ENCODE data around the gene ODF4.

DNA sequence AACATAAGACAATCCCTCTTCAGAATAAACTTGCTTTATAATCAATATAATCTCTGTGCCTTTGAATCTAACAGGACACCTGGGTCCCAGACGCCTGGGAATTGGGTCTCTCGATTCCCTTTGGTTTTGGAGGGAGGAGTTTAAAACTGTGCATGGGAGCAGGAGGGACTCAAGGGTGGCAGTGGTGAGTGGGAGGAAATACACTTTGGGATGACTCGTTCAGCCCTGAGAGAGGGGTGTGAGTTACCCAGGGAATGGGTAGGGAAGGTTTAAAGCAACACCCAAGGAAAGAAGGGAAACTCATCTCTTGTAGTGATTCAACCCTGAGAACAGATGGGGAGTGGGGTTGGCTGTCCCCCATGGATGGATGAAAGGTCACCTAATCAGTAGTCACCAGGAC is 49.6 kb upstream of the ODF4 start:
- TF ChIP-seq, protein P1, sequence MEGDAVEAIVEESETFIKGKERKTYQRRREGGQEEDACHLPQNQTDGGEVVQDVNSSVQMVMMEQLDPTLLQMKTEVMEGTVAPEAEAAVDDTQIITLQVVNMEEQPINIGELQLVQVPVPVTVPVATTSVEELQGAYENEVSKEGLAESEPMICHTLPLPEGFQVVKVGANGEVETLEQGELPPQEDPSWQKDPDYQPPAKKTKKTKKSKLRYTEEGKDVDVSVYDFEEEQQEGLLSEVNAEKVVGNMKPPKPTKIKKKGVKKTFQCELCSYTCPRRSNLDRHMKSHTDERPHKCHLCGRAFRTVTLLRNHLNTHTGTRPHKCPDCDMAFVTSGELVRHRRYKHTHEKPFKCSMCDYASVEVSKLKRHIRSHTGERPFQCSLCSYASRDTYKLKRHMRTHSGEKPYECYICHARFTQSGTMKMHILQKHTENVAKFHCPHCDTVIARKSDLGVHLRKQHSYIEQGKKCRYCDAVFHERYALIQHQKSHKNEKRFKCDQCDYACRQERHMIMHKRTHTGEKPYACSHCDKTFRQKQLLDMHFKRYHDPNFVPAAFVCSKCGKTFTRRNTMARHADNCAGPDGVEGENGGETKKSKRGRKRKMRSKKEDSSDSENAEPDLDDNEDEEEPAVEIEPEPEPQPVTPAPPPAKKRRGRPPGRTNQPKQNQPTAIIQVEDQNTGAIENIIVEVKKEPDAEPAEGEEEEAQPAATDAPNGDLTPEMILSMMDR (conservative IDR thresholded peaks at IDR 0.05; ENCODE audit: low read depth, low read length): no peak
- no peak for TF ChIP-seq EZH2 (IDR thresholded peaks at IDR 0.05; ENCODE audit: borderline replicate concordance, low read depth, low read length, poor library complexity, severe bottlenecking)
